HG03196 (cell line): ENCODE results near the gene DTNA.

Source experiments
- ATAC-seq: cut with Tn5 transposase; IDR thresholded peaks from one replicate; pipeline ENCODE4 v1.9.1; 2021; ENCODE audit not compliant: unreplicated experiment

Gene DTNA

GRCh38 chr18:34767601-34768027 is 57.5 kb downstream of the DTNA start:
- no peak for ATAC-seq

DNA sequence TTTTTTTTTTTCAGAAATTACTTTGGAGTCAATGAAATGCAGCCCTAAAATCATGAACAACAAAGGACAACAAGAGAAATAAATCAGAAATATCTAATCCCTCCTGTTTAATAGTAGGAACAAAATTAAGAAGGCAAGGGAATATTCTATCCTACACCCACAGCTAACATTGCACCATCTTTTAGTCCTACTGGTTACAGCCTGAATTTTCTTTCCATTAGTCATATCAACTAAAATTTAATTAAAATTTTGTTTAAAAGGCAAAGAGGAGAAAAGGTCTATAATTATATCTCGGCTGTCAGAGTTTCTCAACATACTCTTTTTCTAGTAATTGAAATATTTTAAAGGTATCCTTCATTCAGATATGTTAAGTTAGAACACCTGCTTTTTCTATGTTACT is 61.9 kb downstream of the DTNA start:
- no peak for ATAC-seq

DNA sequence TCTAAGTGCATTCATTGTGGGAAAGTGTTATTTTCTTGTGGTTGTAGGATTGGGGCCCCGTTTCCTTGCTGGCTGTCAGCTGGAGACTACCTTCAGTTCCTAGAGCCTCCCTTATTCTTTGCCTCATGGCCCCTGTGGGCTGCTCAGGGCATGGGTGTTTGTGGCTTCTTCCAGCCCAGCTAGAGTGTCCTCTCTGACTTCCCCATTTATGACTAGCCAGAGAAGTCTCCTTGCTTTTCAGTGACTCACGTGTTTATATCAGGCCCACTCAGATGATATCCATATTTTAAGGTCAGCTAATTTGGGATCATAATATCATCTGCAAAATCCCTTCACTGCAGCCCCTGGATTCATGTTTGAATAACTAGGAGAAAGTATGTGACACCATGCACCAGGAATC is 62.8 kb downstream of the DTNA start:
- no peak for ATAC-seq

DNA sequence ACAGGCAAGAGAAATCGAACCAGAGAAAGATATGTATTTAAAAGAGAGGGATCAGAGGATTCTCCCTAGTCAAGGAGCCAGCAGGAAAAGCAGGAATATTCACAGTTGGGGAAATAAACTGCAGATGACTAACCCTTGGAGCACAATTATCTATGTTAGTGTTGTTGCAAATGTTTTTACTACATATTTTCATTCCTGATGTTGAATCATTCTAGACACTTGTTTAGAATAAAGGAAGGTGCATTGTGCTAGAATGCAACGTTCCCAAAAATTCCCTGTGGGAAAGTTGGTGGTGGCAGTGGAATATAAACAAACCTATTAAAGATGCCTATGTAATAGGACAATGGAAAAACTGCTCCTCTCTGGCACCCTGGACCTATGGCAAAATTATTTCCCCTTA is 63.3 kb downstream of the DTNA start:
- ATAC-seq = no peak

DNA sequence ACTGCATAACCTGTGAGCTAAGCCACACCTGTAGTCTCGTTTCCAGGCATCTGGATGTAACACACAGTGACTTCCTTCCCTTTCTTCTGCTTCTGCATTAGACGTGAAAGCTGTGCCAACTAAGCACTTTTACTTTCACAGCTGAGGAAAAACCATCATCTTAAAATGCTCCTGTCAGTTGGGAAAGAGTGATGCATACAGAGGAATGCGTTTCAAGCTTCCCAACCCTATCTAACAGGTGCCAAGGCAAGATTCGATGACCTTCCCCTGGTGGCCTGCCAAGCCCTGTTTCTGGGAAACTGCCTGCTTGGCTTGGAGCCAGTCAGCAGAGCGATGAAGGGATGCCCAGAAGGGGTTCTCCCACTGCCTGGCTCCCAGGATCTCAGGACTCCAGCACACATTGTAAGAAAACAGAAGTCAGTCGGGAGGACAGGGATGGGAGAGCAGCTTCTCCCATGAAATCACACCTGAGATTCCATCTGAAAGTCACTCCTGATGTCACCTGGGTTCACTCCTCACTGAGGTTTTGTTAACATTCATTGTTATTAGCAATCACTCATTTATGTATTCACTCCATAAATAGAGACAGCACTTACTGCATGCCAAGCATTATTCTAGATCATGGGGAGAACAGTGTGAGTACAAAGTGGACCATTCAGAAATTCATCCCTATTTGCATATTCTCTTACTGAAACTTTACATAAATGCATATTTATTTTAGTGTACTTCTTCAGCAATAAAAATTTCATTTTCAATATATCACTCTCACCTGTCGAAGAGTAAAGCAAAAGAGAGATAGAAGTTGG is 64.1 kb downstream of the DTNA start:
- ATAC-seq = no peak

DNA sequence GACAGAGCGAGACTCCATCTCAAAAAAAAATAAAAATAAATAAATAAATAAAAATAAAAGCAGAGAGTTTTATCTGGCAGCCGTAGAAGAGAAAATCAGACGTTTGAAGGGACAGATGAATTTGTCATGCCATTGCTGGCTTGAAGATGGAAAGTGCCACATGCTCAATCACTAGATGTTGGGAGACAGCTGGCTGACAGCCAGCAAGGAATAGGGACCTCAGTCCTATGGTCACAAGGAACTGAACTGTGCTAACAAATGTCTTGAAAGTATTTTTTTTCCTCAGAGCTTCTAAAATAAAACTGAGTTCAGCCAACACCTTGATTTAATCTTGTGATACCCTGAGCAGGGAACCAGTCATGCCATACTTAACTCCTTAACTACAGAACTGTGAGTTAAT is 65.4 kb downstream of the DTNA start:
- no peak for ATAC-seq

- no peak for ATAC-seq
Measured at GRCh38 chr18:34779112-34779511, 69.0 kb downstream of the DTNA start.

- ATAC-seq = no peak
Measured at GRCh38 chr18:34780856-34781255, 70.8 kb downstream of the DTNA start.

DNA sequence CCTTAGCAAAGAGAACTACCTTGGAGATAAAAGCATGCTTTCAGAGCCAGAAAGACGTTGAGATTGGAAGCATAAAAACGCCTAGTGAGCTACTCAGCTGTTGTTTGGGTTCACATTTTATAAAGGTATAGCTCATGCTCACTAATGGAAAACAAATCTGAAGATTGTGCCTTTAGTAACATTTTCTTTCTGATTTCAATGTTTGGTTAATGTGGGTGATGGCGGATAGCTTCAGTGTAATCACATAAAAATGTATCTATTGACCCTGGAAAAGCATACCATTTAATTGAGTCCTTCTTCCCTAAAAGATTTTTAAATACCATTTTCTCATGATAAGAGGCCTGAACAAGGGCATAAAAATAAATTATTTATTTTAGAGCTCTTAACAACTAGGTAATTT is 73.4 kb downstream of the DTNA start:
- no peak for ATAC-seq

GRCh38 chr18:34786162-34786741 is 76.2 kb downstream of the DTNA start:
- ATAC-seq = no peak

DNA sequence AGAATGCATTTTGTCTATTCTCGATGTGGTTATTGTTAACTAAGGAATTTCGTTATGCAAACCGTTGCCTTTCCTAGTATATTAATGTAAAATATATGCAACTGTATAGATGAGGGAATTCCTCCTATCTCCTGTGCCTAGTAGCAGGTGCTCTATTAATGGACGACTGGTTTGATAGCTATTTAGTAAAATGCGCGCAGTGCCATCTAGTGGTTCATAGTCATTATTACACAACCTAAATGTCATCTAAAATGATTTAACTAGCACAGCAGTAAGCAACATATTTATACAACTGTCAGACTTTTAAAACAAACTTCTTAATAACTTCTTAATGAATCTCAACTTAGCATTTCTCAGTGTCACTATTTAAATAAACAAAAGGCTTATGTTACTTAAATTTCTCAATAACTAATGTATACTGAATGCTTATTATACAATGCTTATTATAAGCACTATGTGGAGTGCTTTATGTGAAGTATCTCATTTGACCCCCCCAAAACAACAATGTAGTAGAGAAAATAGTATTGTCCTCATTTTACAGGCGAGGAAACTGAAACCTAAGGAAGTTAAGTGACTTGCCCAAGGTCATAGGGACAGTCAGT is 77.9 kb downstream of the DTNA start:
- no peak for ATAC-seq

GRCh38 chr18:34789768-34790344 is 79.8 kb downstream of the DTNA start:
- ATAC-seq = no peak

DNA sequence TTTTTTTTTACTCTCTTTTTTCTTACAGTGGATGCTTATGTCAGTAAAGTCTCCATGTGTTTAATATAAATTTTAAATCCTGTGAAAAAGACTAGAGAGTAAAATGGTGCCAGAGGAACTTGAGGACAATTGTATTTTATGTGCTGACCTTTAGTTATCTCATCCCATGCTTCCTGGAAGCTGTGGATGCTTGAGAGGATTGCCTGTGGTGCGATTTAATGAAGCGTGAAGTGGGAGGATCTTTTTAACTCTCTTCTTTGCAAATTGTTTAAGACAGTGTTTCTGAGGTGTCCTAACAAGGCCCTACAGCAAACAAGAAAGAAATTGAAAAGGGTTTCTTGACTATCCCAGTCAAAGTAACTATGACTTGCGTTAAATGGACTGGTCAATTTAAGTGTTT is 84.2 kb downstream of the DTNA start:
- no peak for ATAC-seq

DNA sequence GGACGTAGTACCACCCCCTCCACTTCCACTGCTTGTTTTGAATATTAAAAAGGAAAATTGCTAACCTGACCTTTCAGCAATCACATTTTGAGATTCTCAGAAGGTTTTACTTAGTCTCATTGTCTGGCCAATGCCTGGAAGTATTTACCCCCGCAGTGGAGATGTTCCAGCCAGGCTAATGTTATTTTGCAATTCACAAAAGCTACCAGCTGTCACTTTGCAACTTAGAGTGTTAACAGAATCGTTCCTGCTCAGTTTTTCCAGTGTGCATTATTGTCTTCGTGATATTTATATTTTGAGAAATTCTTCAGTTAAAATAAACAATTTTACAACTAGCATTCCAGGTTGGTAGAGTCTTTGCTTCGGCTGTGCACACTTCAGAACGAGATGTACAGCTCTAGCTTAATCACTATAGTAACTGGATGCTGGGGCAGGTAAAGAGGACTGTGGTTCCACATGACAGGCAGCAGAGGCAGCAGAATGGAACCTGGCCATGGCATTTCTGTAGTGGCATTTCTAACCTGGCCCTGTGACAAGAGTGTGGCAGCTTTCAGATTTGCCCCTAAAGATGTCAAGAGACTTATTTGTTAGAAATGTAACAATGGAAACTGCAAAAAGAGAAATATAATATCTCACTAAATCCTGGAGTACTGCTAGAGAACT is 85.1 kb downstream of the DTNA start:
- ATAC-seq = no peak

- no peak for ATAC-seq
Measured at GRCh38 chr18:34796035-34796657, 86.0 kb downstream of the DTNA start.

DNA sequence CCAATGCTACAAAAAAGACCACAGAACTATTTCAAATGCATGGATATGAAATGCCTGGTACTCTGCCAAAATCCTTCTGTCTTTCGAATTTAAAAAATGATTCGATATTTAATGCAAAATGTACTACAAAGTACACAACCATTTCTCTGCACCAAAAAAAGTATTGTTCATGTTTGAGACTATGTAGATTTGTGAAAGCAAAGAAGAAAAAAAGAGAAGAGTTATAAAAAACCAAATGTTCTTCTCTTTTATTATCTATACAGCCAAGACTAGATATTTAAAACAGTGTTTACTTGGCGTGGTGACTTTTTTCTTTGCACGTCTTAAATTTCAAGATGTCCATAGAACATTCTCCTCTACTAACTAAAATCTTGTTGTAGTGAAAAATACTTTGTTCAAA is 89.2 kb downstream of the DTNA start:
- no peak for ATAC-seq

GRCh38 chr18:34800381-34800780 is 90.3 kb downstream of the DTNA start:
- no peak for ATAC-seq

GRCh38 chr18:34801774-34802173 is 91.7 kb downstream of the DTNA start:
- no peak for ATAC-seq

GRCh38 chr18:34802959-34803358 is 92.9 kb downstream of the DTNA start:
- no peak for ATAC-seq

- ATAC-seq = no peak
Measured at GRCh38 chr18:34803877-34804400, 93.8 kb downstream of the DTNA start.
